ENCODE data around the gene SAMD4B. TPM values are rescaled to one million over a fixed set of nuclear protein-coding genes. Genes with fewer than 3 reads are reported as not detected.

SAMD4B gene
- total and polyA plus RNA-seq, 2 experiments from 2014 or later: 104 to 172 TPM

DNA sequence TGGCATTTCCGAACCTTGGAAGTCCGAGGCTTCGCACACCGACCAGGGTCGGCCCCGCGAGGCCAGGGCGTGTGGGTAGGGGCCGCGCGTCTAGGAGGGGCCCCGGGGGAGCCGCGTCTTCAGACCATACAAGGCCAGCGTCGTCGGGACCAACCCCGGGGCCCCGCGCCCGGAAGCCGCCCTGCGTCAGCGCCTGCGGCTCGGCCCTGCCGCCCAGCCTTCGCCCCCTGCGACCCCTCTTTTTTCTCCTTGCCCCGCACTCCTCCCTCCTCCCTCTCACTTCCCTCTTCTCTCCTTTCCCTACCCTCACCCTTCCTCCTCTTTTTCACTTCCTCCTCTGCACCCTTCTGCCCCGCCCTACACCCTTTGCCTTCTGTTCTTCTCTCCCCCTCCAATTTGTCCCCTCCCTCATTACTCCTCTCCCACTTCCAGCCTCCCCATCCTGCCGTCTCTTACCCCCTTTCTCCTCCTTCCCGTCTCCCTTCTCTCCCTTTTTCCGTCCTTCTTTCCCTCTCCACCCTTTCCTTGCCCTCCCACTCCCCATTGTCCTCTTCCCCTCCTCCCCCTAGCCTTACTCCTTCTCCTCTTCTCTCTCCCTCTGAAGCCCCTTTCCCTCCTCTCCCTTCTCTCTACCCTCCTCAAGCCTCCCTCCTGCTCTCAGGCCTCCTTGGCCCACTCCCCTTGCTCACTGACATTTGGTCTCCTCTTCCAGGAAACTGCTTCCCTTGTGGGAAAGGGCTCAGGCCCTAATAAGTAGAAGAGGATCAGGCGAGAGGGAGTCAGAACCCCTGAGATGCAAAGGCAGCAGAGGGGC lies 68.0 kb downstream of the SAMD4B start:
- Mint-ChIP-seq H3K4me1 (peaks cover 55% of the 10 kb centered on the region), H3K9me3 (peaks cover 4% of the 10 kb centered on the region; the same call in 2 of the 3 replicates), H3K27ac (peak overlapping the region; percentile 96), H3K27me3 (ENCODE audit: insufficient read depth, low read depth, poor library complexity) (peaks cover 47% of the 10 kb centered on the region), H3K36me3 (ENCODE audit: low read depth) (peaks cover 26% of the 10 kb centered on the region), H3K4me3 (peak overlapping the region; percentile 94)
- DNase-seq (ENCODE audit: low spot score) (peak; percentile 62), ATAC-seq (peak; percentile 0)
- peaks cover 35% of the 10 kb centered on the region for H3F3A ChIP-seq (replicated peaks; ENCODE audit: low read depth)
- TF ChIP-seq, protein P1, sequence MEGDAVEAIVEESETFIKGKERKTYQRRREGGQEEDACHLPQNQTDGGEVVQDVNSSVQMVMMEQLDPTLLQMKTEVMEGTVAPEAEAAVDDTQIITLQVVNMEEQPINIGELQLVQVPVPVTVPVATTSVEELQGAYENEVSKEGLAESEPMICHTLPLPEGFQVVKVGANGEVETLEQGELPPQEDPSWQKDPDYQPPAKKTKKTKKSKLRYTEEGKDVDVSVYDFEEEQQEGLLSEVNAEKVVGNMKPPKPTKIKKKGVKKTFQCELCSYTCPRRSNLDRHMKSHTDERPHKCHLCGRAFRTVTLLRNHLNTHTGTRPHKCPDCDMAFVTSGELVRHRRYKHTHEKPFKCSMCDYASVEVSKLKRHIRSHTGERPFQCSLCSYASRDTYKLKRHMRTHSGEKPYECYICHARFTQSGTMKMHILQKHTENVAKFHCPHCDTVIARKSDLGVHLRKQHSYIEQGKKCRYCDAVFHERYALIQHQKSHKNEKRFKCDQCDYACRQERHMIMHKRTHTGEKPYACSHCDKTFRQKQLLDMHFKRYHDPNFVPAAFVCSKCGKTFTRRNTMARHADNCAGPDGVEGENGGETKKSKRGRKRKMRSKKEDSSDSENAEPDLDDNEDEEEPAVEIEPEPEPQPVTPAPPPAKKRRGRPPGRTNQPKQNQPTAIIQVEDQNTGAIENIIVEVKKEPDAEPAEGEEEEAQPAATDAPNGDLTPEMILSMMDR (conservative IDR thresholded peaks at IDR 0.05; ENCODE audit: low read depth in 2 of 2): no peak
- peak; percentile 25; the same call in 1 of the 2 replicates for TF ChIP-seq CREB1 (CRISPR knock-in tag; IDR thresholded peaks at IDR 0.05; ENCODE audit: low read depth)
- no peak overlapping the region for H2AFZ ChIP-seq
- H3K9me2 ChIP-seq (ENCODE audit: insufficient read depth): no peaks in the 10 kb centered on the region
- H3K79me2 ChIP-seq (replicated peaks; ENCODE audit: insufficient read depth): peaks cover 38% of the 10 kb centered on the region
- peaks cover 11% of the 10 kb centered on the region; the same call in 1 of the 2 replicates for H4K20me1 ChIP-seq (replicated peaks; ENCODE audit: insufficient read depth)
- no peaks in the 10 kb centered on the region for H3K36me3 ChIP-seq (ENCODE audit: insufficient read depth)
- H3K27me3 ChIP-seq (ENCODE audit: insufficient read depth): no peaks in the 10 kb centered on the region
- H3K4me3 ChIP-seq: peak overlapping the region; percentile 99
- H3K27ac ChIP-seq (ENCODE audit: low read depth): peak overlapping the region; percentile 93
- H3K4me2 ChIP-seq: peak overlapping the region; percentile 91
- H3K4me1 ChIP-seq (ENCODE audit: insufficient read depth): peaks cover 52% of the 10 kb centered on the region

DNA sequence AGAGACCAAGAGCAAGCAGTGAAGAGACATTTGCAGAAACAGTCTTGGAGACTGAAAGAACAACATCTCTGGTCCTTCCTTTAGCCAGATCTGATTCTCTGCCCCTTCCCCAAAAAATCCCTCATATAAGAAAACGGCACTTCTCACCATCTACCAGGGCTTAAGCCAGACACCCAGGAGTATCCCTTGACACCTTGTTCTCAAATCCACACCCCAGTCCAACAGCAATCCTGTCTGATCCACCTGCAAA lies 68.5 kb downstream of the SAMD4B start:
- no peak for TF ChIP-seq EZH2 (IDR thresholded peaks at IDR 0.05; ENCODE audit: low read depth, unreplicated experiment)
- TF ChIP-seq, protein P1 (conservative IDR thresholded peaks at IDR 0.05; ENCODE audit: low read depth in 2 of 2): no peak
- no peak for TF ChIP-seq JUNB (IDR thresholded peaks at IDR 0.05; ENCODE audit: unreplicated experiment)
- no peak for TF ChIP-seq NANOG (IDR thresholded peaks at IDR 0.05; ENCODE audit: borderline replicate concordance)
- no peak for TF ChIP-seq STAT1 (IDR thresholded peaks at IDR 0.05; ENCODE audit: unreplicated experiment)
- ATAC-seq (no peak), DNase-seq (ENCODE audit: low spot score) (no peak)
- Mint-ChIP-seq H3K27me3 (ENCODE audit: insufficient read depth, low read depth, poor library complexity) (peaks cover 49% of the 10 kb centered on the region), H3K36me3 (ENCODE audit: low read depth) (peaks cover 32% of the 10 kb centered on the region), H3K27ac (peak overlapping the region; percentile 96), H3K4me3 (peak overlapping the region; percentile 94), H3K4me1 (peaks cover 54% of the 10 kb centered on the region), H3K9me3 (peaks cover 4% of the 10 kb centered on the region; the same call in 2 of the 3 replicates)
- peak overlapping the region; percentile 93 for H3K27ac ChIP-seq (ENCODE audit: low read depth)
- H3K4me3 ChIP-seq: peak overlapping the region; percentile 99
- H3K4me2 ChIP-seq: peak overlapping the region; percentile 91
- H3F3A ChIP-seq (replicated peaks; ENCODE audit: low read depth): peaks cover 33% of the 10 kb centered on the region
- H3K9me2 ChIP-seq (ENCODE audit: insufficient read depth): no peaks in the 10 kb centered on the region
- H3K36me3 ChIP-seq (ENCODE audit: insufficient read depth): no peaks in the 10 kb centered on the region
- H3K27me3 ChIP-seq (ENCODE audit: insufficient read depth): no peaks in the 10 kb centered on the region
- peaks cover 38% of the 10 kb centered on the region for H3K79me2 ChIP-seq (replicated peaks; ENCODE audit: insufficient read depth)
- H3K4me1 ChIP-seq (ENCODE audit: insufficient read depth): peaks cover 47% of the 10 kb centered on the region
- no peak overlapping the region for H2AFZ ChIP-seq
- peaks cover 15% of the 10 kb centered on the region; the same call in 1 of the 2 replicates for H4K20me1 ChIP-seq (replicated peaks; ENCODE audit: insufficient read depth)

Data from GM23338 (cell line).